Activated T-cell treated with anti-CD3 and anti-CD28 coated beads, Interleukin-2, amount 50 U/mL, for 1 hour (primary cell): Measurements from ENCODE around the gene TCF4.

ENCODE experiments used
- DNase-seq: peaks from one replicate; pipeline ENCODE4 v3.0.0-alpha.2; 2020

TCF4 gene

GRCh38 chr18:55317324-55317723 lies 270.7 kb downstream of the TCF4 start:
- DNase-seq, result no peak

DNA sequence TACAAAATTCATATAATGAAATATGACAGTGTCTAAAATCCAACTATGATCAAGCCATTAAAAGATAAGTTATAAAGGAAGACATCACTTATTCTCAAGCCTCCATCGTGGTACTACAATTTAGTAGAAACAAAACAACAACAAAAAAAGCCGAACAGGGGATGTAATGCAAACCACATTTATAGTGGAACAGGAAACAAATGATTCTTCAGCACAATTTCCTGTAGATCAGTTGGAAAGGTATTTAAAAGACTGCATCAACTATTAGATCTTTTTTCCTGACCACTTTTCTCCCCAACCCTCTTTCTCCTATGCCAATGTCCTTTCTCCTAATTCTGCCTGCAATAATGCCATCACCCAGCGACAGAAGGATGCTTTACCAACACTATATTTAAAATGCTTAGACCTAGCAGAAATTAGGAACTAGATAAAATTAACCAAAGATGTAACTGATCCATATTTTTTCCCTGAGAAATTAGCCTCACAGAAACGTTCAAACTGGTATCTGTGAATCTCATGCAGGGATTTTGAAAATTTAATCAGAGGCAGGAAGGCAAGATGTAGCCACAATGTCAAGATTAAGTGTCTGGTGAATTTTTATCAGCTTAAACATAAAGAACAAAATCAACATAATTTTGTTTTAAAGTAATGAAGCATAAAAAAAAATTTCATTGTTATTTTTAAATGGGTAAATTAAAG lies 271.4 kb downstream of the TCF4 start:
- DNase-seq, result no peak

GRCh38 chr18:55314615-55315237 lies 273.3 kb downstream of the TCF4 start:
- DNase-seq, result no peak

DNA sequence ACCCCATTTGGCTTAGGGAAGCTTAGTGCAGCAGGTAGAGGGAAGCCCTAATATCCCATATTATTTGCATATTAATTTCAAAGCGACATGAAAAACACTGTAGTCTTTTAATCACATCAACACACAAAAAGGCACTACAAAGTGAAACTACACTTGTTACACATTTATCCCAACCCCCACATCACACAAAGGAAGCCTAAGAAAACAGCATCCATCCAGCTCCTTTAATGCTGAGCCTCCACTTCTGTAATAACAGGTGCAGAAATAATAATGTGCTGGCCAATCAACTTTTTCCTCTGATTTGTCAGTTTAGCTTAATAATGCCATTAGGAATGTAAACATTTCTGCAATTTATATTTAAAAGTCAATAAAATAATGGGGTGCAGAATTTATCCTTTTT lies 274.0 kb downstream of the TCF4 start:
- no peak for DNase-seq

DNA sequence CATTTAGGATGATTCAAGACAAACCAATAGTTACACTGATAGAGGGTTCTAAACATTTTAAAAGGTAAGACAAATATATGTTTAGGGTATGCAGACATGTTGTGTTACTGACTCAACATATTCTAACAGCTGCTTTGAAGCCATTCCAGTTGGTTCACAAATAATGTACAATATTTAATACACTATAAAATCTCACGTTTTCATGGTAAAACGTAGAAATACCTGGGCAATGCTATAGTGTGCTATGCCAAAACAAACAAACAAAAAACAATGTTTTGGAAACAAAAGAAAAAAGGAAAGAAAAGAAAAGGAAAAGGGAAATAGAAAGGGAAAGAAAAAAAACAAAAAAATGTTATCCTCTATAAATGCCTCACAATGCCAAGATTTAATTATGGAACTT lies 277.1 kb downstream of the TCF4 start:
- no peak for DNase-seq

- no peak for DNase-seq
Measured at GRCh38 chr18:55310044-55310676, 277.8 kb downstream of the TCF4 start.

DNA sequence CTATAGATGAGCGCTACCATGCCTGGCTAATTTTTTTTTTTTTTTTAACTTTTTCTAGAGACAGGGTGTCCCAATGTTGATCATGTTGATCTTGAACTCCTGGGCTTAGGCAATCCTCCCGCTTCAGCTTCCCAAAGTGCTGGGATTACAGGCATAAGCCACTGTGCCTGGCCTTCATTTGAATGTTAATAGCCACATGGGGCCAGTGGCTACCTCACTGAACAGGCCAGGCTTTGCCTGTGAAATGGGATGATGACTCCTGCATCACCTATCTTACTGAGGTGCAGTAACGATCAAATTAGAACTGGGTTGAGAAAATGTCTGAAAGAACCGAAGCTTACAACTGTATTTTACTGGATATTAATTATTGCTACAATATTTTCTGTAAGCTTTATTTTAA lies 278.7 kb downstream of the TCF4 start:
- DNase-seq, result no peak

GRCh38 chr18:55307505-55307904 lies 280.5 kb downstream of the TCF4 start:
- DNase-seq, result no peak

DNA sequence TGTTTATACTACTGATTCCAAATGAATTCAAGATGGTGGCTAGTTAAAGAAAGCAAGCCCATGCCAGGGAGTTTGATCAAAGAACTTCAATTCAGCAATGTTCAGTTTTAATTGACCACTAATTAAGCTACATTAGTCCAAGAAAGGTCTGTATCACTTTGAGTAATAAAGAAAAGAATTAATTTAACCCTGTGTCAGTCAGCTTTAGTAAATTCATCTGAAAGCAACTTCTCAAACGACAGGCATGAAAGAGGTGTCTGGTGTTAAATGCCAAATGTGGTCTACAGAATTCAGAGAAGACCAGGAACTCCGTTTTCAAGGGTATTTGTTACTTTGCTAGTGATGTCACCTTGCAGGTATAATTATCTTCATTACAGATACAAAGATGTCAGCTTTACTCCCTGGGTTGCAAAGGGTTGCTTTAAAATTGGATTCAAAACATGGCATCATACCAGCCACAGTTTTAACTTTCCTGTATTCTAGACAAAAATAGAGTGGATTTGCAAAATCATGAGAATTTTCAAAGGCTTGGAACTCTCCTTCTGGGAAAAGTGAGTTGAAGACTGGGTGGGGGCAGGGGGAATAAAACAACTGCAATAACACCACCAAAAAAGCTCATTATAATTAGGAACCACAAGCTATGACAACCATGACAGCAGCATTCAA lies 281.5 kb downstream of the TCF4 start:
- no peak for DNase-seq

DNA sequence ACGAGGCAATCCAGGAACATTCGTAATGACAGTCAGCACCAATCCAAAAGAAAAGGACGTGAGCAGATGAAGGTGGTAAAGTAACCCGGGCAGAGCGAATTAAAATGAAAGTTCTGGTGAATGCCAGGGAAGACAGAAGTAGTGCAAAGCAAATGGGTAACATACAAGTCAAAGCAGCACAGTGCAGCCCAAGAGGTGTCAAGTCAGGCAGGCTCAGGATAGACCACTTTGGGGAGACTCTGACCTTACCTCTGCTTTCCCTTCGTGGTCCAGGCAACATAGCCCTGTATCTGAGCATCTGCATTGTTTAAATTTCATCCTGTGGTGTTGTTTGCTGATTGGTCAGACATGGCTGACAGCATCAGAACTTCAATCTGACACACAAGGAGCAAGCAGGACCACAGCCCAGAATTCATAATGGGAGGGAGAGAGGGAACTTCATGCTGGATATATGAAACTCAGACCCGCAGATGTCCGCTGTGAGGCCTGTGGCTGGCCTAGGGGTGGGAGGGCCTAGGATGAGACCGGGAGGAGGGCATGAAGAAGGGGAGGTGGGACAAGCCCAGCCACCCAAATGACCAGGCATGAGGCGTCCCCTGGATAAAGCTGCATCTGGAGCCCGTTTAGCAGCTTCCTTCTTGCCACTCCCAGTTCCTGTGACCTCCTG lies 285.7 kb downstream of the TCF4 start:
- no peak for DNase-seq

DNA sequence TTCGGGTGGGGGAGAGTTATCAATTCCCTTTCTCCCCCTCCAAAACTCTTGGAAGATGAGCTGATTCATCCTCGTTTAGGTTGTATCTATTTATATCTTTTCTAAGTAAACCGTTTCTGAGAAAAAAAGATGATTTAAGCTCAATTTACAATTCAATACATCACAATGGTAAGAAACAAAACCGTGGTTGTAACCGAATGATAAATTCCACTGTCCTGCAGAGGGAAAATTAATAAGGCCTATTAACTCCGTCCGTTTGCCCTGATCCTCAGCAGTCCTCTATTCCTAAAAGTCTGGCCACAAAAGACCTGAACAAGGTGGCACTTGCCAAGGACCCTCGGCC lies 286.2 kb downstream of the TCF4 start:
- DNase-seq, result no peak

DNA sequence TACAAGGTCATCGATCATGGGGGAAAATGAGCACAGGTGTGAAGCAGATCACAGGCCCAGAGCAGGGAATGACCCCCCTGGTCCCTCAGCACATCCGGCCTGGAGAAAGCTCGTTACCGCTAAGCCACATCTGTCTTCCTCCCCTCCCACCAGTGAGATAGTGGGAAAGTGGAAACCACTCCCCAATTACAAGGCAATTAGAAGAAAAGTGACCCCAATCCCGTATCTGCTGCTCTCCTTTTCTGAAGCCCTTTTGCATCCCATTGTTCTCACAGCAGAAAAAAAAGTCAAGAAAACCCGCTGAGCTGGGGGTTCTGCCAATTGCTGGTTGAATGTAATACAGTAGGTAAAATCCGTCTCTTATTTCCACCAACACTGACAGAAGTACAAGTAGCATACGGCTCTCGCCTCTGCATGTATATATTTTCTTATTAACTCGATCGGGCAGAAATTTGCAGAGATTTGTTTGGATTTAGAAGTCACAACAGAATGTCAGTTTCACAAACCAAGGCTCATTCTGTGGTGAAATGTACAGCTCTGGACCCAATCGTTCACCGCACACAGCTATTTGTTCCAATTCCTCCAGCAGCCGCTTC lies 287.0 kb downstream of the TCF4 start:
- DNase-seq, result no peak

GRCh38 chr18:55300421-55300935 lies 287.5 kb downstream of the TCF4 start:
- no peak for DNase-seq

DNA sequence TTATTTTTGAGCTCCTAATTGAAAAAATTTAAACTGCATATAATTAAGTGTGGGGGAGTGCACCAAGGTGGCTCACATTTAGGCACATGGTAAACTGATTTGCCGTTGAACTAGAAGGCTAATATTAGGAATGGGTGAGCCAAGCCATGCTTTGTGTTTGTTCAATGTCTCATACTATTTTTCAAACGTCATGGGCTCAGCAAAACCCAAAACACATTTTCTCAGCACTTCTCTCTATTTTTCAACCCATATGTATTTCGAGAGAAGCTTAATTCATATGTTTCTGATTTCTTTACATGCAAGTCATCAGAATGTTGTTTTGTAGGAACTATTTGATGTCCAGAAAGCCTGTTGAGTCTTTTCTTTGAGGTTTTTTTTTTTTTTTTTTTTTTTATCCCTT lies 291.2 kb downstream of the TCF4 start:
- DNase-seq, result no peak

GRCh38 chr18:55296115-55296514 lies 291.9 kb downstream of the TCF4 start:
- DNase-seq, result no peak

GRCh38 chr18:55290898-55291297 lies 297.1 kb downstream of the TCF4 start:
- DNase-seq, result no peak

GRCh38 chr18:55289775-55290174 lies 298.2 kb downstream of the TCF4 start:
- DNase-seq, result no peak

DNA sequence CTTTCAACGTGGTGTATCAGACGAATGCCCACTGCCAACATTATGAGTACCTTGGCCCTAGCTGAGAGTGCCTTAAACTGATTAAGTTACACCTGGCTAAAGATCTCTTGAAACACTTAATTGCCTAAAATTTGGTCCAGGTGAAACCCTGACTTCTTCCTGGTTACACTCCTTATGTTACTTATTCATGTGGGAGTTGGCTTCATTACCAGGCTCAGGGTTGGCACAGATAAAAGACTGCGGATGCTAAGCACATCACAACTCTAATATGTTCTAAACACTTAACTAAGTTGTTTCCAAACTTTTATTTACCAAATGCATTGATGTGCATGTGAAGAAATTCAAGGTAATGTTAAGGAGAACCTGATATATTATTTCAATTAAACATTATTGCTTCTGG lies 298.9 kb downstream of the TCF4 start:
- DNase-seq, result no peak

GRCh38 chr18:55287935-55288868 lies 299.8 kb downstream of the TCF4 start:
- DNase-seq, result no peak

GRCh38 chr18:55287149-55287806 lies 300.7 kb downstream of the TCF4 start:
- no peak for DNase-seq

DNA sequence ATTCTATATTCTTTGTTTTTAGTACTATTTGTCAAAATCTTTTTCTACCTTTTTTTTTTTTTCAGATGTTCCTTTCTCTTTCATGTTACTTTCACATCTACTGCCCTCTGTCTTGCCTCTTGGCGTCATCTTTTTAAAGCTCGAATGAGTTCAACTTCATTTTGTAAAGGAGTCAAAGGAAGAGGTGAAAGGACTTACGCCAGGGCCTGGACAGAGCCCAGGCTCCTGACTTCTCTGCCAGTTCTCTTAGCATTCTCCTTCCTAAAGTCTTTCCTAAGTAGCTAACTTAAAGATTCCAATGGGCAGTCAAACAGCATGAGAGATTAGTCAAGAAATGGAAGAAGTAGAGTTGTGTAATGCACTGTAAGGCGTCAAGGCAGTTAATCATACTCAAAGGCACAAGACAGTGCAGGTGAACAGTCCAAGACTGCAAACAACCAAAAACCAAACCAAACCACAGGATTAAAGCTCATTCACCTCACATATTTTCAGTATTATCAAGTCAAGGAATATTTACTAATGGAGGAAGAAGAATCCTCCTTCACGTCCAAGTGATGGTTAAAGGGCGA lies 301.7 kb downstream of the TCF4 start:
- DNase-seq, result no peak
